ENCODE data around the gene ZFR2.

GRCh38 chr19:3908266-3909054, 39.6 kb upstream of the ZFR2 start:
- TF ChIP-seq POLR2A (IDR thresholded peaks at IDR 0.05; ENCODE audit: low read depth, low read length): no peak
- TF ChIP-seq PAX5 (IDR thresholded peaks at IDR 0.05; ENCODE audit: insufficient read depth, low read length, severe bottlenecking): no peak
- TF ChIP-seq POLR2AphosphoS5 (IDR thresholded peaks at IDR 0.05; ENCODE audit: low read depth, low read length): no peak
- TF ChIP-seq TAF1 (IDR thresholded peaks at IDR 0.05; ENCODE audit: low read depth, low read length): no peak
